SJCRH30 (cell line): ENCODE measurements around the gene NRDC. TPM values are rescaled to one million over a fixed set of nuclear protein-coding genes. Genes with fewer than 3 reads are reported as not detected.
A peak's percentile ranks its signal among the peaks of the same experiment; 100 is the strongest.

ENCODE experiments used
- DNase-seq, 2 experiments: peaks; one replicate each; pipeline ENCODE4 v3.0.0-alpha.2; 2015 to 2020
- H3K27ac ChIP-seq: fragments of 250-450 bp; sonication (Bioruptor Pico); 2 replicates; pipeline ENCODE4 v1.5.1; 2020; ENCODE audit warnings: mild to moderate bottlenecking, moderate library complexity
- H3K27me3 ChIP-seq: fragments of 250-450 bp; sonication (Bioruptor Pico); 2 replicates; pipeline ENCODE4 v1.5.1; 2020; ENCODE audit warnings: mild to moderate bottlenecking, moderate library complexity
- H3K36me3 ChIP-seq: fragments of 250-450 bp; sonication (Bioruptor Pico); 2 replicates; pipeline ENCODE4 v1.5.1; 2020; ENCODE audit warnings: mild to moderate bottlenecking, moderate library complexity
- H3K4me1 ChIP-seq: fragments of 250-450 bp; sonication (Bioruptor Pico); 2 replicates; pipeline ENCODE4 v1.5.1; 2020; ENCODE audit warnings: mild to moderate bottlenecking, moderate library complexity
- H3K4me3 ChIP-seq: fragments of 250-450 bp; sonication (Bioruptor Pico); 2 replicates; pipeline ENCODE4 v1.5.1; 2020; ENCODE audit warnings: mild to moderate bottlenecking, moderate library complexity
- H3K9me3 ChIP-seq: fragments of 250-450 bp; sonication (Bioruptor Pico); replicated peaks from 2 replicates; pipeline ENCODE4 v1.5.1; 2020; ENCODE audit warnings: mild to moderate bottlenecking, moderate library complexity
- total RNA-seq: library from RNA; depleted of rRNA; stranded (reverse); fragments of >200 nt; shearing (Covaris generic); gene quantifications from 2 replicates; pipeline ENCODE4 v1.2.3, GENCODE V29; 2014

The NRDC gene
- total RNA-seq, 1 experiment from 2014 or later = 94.6 TPM

DNA sequence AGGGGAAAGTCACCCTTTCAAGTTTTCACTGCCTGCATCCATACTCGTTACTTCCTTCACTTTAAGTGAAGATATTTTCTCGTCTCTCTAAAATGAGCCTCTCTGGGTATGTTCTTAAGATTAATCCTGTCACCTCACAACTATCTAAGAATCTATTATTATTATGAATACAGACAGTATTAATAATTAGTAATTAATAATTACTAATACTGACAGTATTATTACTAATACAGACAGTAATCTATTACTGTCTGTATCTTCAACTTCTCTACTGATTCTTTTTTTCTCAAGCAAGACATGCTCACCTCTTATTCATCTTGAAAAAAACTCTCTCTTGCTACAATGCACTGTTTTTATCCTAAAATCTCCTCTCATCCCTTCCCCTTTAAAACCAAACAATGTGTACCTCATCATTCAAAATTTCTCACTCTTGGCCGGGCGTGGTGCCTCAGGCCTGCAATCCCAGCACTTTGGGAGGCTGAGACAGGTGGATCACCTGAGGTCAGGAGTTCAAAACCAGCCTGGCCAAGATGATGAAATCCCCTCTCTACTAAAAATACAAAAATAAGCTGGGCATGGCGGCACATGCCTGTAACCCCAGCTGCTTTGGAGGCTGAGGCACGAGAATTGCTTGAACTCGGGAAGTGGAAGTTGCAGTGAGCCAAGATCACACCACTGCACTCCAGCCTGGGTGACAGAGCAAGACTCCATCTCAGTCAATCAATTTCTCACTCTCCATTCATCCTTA lies 7.8 kb downstream of the NRDC start:
- H3K36me3 ChIP-seq = peaks cover 8% of the 10 kb centered on the region
- no peak for DNase-seq
- no peaks in the 10 kb centered on the region for H3K27me3 ChIP-seq
- H3K27ac ChIP-seq = no peak overlapping the region
- H3K9me3 ChIP-seq = no peaks in the 10 kb centered on the region
- no peak overlapping the region for H3K4me3 ChIP-seq
- no peaks in the 10 kb centered on the region for H3K4me1 ChIP-seq

DNA sequence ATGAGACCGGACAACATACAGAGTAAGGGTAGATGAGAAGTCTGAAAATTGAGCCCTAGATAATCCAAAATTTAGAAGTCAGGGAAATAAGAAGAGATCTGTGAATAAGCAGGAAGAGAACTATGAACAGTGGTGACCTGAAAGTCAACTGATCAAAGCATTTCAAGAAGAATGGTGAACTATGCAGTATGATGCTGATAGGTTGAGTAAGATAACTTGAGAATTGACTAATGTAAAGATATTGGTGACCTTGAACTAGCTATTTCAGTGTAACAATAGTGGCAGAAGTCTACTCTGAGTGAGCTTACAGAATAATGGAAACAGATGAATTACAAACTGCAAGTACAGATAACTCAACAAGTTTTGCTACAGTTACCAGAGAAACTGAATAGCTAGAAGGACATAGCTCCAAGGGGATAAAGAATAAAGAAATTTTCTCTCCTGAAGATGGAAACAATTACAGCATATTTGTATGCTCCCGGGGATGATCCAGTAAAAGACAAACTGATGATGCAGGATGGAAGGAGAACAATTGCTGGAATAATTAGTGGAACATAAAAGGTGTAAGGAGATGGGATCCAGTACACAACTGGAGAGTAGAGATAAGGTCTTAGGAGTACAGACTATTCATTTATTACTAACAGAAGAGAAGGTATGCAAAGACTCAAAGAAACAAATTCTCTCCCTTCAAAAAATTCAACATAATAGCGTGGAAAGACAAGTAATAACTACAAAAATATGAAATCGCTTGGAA lies 10.9 kb downstream of the NRDC start:
- Histone ChIP-seq H3K4me3 (no peak overlapping the region), H3K4me1 (no peaks in the 10 kb centered on the region), H3K27ac (no peak overlapping the region)

DNA sequence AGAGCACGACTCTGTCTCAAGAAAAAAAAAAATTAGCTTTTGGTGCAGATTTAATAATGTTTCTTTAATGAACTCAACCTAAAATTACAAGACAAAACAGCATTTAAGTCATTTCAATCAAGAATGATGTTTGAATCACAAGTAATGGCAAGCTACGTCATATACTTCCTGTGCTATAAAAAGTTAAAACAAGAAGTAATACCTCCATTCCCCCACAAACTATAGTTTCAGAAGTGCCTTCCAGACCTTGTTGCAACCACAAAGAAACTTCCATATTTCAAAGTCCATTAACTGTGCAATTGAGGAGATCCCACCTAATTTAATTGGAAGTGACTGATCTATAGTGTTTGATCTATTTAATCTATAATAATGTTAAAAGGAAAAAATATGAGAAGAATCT lies 15.1 kb downstream of the NRDC start:
- Histone ChIP-seq H3K9me3 (no peaks in the 10 kb centered on the region), H3K27ac (no peak overlapping the region), H3K27me3 (no peaks in the 10 kb centered on the region), H3K4me1 (no peaks in the 10 kb centered on the region), H3K4me3 (no peak overlapping the region), H3K36me3 (no peaks in the 10 kb centered on the region; the same call in 1 of the 2 replicates)
- no peak for DNase-seq

More for the DNA sequence above, 10.9 kb downstream of the NRDC start:
- no peak for DNase-seq
- H3K9me3 ChIP-seq = no peaks in the 10 kb centered on the region
- no peaks in the 10 kb centered on the region for H3K27me3 ChIP-seq
- no peaks in the 10 kb centered on the region; the same call in 1 of the 2 replicates for H3K36me3 ChIP-seq

GRCh38 chr1:51861669-51862068 lies 16.9 kb downstream of the NRDC start:
- H3K4me1 ChIP-seq = no peaks in the 10 kb centered on the region
- no peak overlapping the region for H3K27ac ChIP-seq
- no peaks in the 10 kb centered on the region for H3K9me3 ChIP-seq
- DNase-seq = no peak
- no peaks in the 10 kb centered on the region for H3K27me3 ChIP-seq
- H3K36me3 ChIP-seq = no peaks in the 10 kb centered on the region; the same call in 1 of the 2 replicates
- no peak overlapping the region for H3K4me3 ChIP-seq

DNA sequence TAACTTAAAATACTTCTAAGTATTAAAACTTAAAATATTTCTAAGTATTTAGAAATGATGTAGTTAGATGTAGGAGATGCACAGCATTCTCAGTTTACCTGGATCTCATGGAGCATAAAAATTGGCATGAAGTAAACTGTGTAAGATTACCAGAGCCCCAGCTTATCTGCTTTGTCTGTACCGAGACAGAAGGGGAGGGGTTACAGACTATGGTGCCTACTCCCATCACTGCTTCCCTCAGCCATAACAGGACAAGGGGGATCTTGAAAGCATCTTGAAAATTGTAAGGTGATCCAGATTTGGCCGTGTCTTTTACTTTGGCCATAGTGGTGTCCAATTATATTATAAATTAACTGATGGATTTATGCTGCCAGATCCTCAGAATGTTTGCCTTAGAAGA lies 18.8 kb downstream of the NRDC start:
- Histone ChIP-seq H3K27me3 (no peaks in the 10 kb centered on the region), H3K9me3 (no peaks in the 10 kb centered on the region), H3K4me3 (no peak overlapping the region), H3K4me1 (no peaks in the 10 kb centered on the region), H3K36me3 (peaks cover 3% of the 10 kb centered on the region; the same call in 1 of the 2 replicates), H3K27ac (no peak overlapping the region)
- DNase-seq = no peak

- Histone ChIP-seq H3K27me3 (no peaks in the 10 kb centered on the region), H3K27ac (no peak overlapping the region), H3K4me1 (no peaks in the 10 kb centered on the region), H3K9me3 (no peaks in the 10 kb centered on the region), H3K4me3 (no peak overlapping the region), H3K36me3 (peaks cover 3% of the 10 kb centered on the region; the same call in 1 of the 2 replicates)
- no peak for DNase-seq
These were observed 19.2 kb downstream of the NRDC start for GRCh38 chr1:51859333-51859732.

DNA sequence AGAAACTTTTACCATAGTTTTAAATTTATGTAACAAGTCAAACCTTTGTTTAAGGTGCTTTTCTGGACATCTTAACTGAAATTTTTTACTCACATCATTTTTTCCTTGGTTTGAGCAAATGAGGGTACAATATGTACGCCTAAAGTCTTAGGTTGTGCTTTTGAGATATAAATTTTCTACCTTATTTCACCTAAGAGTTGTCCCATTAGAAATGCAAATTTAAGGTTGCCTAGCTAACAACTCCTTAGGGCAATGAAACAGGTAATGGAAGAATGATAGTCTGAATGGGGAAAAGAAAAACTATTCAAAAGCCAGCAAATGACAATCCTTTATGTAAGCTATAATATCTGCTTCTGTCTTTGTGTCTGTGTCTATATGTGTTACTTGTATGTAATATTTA lies 19.6 kb downstream of the NRDC start:
- H3K4me1 ChIP-seq = no peaks in the 10 kb centered on the region

GRCh38 chr1:51856745-51857144 lies 21.8 kb downstream of the NRDC start:
- H3K27ac ChIP-seq = no peak overlapping the region
- H3K36me3 ChIP-seq = peaks cover 3% of the 10 kb centered on the region; the same call in 1 of the 2 replicates
- no peaks in the 10 kb centered on the region for H3K9me3 ChIP-seq
- no peak for DNase-seq
- H3K27me3 ChIP-seq = no peaks in the 10 kb centered on the region
- no peak overlapping the region for H3K4me3 ChIP-seq
- no peaks in the 10 kb centered on the region for H3K4me1 ChIP-seq

More for the DNA sequence above, 19.6 kb downstream of the NRDC start:
- H3K36me3 ChIP-seq = peaks cover 3% of the 10 kb centered on the region; the same call in 1 of the 2 replicates
- no peaks in the 10 kb centered on the region for H3K27me3 ChIP-seq
- H3K9me3 ChIP-seq = no peaks in the 10 kb centered on the region
- H3K4me3 ChIP-seq = no peak overlapping the region
- no peak for DNase-seq
- no peak overlapping the region for H3K27ac ChIP-seq

GRCh38 chr1:51855624-51856023 lies 22.9 kb downstream of the NRDC start:
- no peaks in the 10 kb centered on the region for H3K4me1 ChIP-seq
- no peak for DNase-seq
- no peaks in the 10 kb centered on the region for H3K27me3 ChIP-seq
- H3K9me3 ChIP-seq = no peaks in the 10 kb centered on the region
- H3K4me3 ChIP-seq = no peak overlapping the region
- H3K27ac ChIP-seq = no peak overlapping the region
- peaks cover 6% of the 10 kb centered on the region; the same call in 1 of the 2 replicates for H3K36me3 ChIP-seq

DNA sequence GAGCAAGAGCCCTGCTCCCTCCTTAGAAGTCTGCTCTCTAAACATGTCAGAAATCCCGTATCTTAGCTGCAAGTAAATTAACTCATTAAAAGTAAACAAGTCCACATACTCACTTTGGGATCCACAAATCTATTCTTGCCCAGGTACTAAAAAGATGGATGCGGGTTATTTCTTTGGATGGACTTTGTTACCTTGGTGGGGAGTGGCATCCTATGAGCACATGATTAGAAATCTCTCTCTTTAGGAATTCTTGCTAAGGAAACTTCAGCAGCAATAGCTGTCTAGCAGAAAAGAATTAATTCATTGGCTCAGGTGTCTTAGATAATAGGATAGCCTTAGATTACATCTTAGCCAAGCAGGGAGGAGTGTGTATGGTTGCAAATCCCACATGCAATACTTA lies 25.2 kb downstream of the NRDC start:
- Histone ChIP-seq H3K36me3 (peaks cover 15% of the 10 kb centered on the region), H3K4me1 (0 out of 2 replicates have a peak, but pooled peaks cover 3% of the 10 kb centered on the region), H3K27ac (no peak overlapping the region), H3K4me3 (no peak overlapping the region), H3K9me3 (no peaks in the 10 kb centered on the region; the same call in 1 of the 2 replicates), H3K27me3 (no peaks in the 10 kb centered on the region)
- DNase-seq = no peak

DNA sequence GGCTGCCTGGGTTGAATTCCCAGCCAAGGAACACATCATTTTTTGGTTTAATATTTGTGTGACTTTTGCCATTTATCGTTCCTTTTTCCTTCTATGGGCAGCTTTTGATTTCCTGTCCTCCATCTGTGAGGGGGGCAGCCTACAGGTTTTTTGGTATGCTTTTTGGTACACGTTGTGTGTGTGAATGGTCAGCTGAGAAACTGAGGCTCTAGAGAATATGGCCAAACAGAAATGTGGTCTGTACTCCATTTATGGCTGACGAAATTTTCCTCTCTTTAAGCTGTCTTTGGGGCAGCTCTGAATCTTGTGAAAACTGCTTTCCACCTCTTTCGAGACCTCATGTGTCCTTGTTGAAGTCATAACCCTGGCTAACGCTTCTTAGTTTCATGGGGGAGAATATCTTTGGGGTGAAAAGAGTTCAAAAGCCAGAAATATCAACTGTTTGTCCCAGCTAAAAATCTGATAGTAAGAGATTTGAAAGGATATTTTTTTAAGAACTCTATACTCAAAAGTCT lies 26.6 kb downstream of the NRDC start:
- Histone ChIP-seq H3K36me3 (peaks cover 15% of the 10 kb centered on the region), H3K4me3 (no peak overlapping the region), H3K4me1 (0 out of 2 replicates have a peak, but pooled peaks cover 3% of the 10 kb centered on the region), H3K27ac (no peak overlapping the region), H3K9me3 (no peaks in the 10 kb centered on the region; the same call in 1 of the 2 replicates), H3K27me3 (no peaks in the 10 kb centered on the region)
- no peak for DNase-seq

DNA sequence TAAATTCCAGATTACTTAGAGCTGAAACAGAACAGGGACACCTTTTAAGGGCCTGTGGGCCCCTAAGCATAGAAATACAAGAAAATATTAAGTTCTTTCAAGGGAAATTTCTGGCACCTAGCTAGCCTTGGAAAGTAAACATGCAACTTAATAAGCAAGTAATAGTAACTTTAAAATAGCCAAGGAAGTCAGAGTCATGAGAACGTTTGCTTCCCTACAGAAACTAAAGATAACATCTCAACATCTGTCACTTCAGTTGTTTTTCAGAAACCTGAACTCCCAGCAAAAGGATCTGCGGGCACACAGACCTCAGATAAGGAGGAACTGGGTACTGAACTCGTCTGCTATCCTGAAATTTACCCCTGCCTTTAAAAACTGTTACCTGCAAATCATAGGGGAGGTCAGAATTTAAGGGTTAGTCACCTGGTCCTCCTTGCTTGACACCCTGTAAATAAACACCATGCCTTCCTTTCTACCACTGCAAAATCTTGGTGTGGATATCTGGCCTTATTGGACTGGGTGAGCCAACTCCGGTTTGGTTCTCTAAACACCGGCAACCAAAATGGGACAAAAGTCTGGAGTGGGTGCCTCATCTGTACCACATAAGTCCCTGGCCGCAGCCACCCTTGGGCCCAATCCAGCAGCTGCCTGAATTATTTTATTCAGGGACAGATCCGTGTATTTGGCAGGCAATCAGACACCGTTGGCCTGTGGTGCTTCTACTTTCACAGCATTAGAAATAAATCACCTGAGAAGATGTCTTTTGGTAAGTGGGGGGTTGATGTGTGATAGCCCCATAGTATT lies 27.9 kb downstream of the NRDC start:
- peaks cover 15% of the 10 kb centered on the region for H3K36me3 ChIP-seq
- no peak overlapping the region for H3K27ac ChIP-seq
- H3K27me3 ChIP-seq = no peaks in the 10 kb centered on the region
- 0 out of 2 replicates have a peak, but pooled peaks cover 3% of the 10 kb centered on the region for H3K4me1 ChIP-seq
- H3K9me3 ChIP-seq = no peaks in the 10 kb centered on the region; the same call in 1 of the 2 replicates
- DNase-seq = peak in 1 of 2 experiments; percentile 30
- H3K4me3 ChIP-seq = no peak overlapping the region

DNA sequence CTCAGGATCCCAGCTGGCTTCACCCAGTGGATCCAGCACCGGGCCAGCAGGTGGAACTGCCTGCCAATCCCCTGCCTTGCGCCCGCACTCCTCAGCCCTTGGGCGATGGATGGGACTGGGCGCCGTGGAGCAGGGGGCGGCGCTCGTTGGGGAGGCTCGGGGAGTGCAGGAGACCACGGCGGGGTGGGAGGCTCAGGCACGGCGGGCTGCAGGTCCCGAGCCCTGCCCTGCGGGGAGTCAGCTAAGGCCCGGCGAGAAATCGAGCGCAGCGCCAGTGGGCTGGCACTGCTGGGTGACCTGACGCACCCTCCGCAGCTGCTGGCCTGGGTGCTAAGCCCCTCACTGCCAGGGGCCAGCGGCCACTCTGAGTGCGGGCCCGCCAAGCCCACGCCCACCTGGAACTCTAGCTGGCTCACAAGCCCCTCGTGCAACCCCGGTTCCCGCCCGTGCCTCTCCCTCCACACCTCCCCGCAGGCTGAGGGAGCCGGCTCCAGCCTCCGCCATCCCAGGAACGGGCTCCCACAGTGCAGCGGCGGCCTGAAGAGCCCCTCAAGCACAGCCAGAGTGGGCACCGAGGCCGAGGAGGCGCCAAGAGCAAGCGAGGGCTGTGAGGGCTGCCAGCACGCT lies 31.1 kb downstream of the NRDC start:
- Histone ChIP-seq H3K27me3 (no peaks in the 10 kb centered on the region), H3K27ac (no peak overlapping the region), H3K4me1 (0 out of 2 replicates have a peak, but pooled peaks cover 3% of the 10 kb centered on the region), H3K36me3 (peaks cover 12% of the 10 kb centered on the region), H3K4me3 (no peak overlapping the region), H3K9me3 (no peaks in the 10 kb centered on the region; the same call in 1 of the 2 replicates)
- no peak for DNase-seq

- Histone ChIP-seq H3K27ac (no peak overlapping the region), H3K27me3 (no peaks in the 10 kb centered on the region), H3K36me3 (peaks cover 6% of the 10 kb centered on the region), H3K9me3 (no peaks in the 10 kb centered on the region; the same call in 1 of the 2 replicates), H3K4me3 (no peak overlapping the region), H3K4me1 (no peaks in the 10 kb centered on the region)
- no peak for DNase-seq
These were observed 34.6 kb downstream of the NRDC start for GRCh38 chr1:51843948-51844347.
